ENCODE results near the gene EEPD1.

DNA sequence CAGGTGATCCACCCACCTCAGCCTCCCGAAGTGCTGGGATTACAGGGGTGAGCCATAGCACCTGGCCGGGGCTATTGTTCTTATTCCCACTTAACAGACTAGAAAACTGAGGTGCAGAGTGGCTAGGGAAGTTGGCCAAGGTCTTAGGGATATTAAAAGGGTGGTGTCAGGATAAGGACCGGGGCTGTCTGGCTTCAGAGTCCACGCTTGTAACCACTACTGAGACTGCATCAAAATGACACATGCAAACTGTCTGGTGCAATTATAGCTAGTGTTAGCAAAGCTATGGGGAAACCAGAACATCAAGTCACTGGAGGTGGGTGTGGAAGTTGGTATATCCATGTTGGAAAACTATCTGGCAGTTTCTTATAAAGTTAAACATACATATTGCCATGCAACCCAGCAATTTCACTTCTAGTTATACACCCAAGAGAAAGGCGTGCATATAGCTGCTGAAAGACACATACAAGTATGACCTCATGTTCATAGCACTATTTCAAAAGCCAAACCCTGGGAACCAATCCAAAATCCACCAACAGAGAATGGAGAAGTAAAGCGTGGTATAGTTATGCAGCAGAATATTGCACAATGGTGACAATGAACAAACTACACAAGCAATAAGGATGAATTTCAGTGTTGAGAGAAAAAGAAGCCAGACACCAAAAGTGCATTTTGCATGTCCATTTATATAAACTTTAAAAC, 33.9 kb upstream of the EEPD1 start:
- TF ChIP-seq, protein P1, sequence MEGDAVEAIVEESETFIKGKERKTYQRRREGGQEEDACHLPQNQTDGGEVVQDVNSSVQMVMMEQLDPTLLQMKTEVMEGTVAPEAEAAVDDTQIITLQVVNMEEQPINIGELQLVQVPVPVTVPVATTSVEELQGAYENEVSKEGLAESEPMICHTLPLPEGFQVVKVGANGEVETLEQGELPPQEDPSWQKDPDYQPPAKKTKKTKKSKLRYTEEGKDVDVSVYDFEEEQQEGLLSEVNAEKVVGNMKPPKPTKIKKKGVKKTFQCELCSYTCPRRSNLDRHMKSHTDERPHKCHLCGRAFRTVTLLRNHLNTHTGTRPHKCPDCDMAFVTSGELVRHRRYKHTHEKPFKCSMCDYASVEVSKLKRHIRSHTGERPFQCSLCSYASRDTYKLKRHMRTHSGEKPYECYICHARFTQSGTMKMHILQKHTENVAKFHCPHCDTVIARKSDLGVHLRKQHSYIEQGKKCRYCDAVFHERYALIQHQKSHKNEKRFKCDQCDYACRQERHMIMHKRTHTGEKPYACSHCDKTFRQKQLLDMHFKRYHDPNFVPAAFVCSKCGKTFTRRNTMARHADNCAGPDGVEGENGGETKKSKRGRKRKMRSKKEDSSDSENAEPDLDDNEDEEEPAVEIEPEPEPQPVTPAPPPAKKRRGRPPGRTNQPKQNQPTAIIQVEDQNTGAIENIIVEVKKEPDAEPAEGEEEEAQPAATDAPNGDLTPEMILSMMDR (IDR thresholded peaks at IDR 0.05 in 8 of 11, conservative IDR thresholded peaks at IDR 0.05 in 3 of 11), result no peak
- TF ChIP-seq POLR2AphosphoS5 (IDR thresholded peaks at IDR 0.05), result peak in 1 of 3 donors; percentile 14
- TF ChIP-seq POLR2A (IDR thresholded peaks at IDR 0.05), result no peak

All from spleen (tissue), 7 donors.